Progenitor cell of endocrine pancreas (in vitro differentiated cells): ENCODE measurements around the gene DDX54. TPM values are rescaled to one million over a fixed set of nuclear protein-coding genes. Genes with fewer than 3 reads are reported as not detected.
A peak's percentile ranks its signal among the peaks of the same experiment; 100 is the strongest.

Source experiments
- DNase-seq: peaks from one replicate; pipeline ENCODE4 v3.0.0; 2021; ENCODE audit warnings: low spot score; ENCODE audit not compliant: unreplicated experiment
- H3K27ac Mint-ChIP-seq: 2 replicates; pipeline ENCODE4 v1.8.0; 2021; ENCODE audit warnings: mild to moderate bottlenecking, moderate library complexity, mixed read lengths
- H3K27me3 Mint-ChIP-seq: 2 replicates; pipeline ENCODE4 v1.8.0; 2021; ENCODE audit warnings: mixed read lengths
- H3K36me3 Mint-ChIP-seq: 2 replicates; pipeline ENCODE4 v1.8.0; 2022; ENCODE audit warnings: mixed read lengths; ENCODE audit not compliant: insufficient read depth
- H3K4me1 Mint-ChIP-seq: 2 replicates; pipeline ENCODE4 v1.8.0; 2021; ENCODE audit warnings: low read depth, mixed read lengths
- H3K4me3 Mint-ChIP-seq: 2 replicates; pipeline ENCODE4 v1.8.0; 2021; ENCODE audit warnings: low read depth, mild to moderate bottlenecking, moderate library complexity, mixed read lengths
- H3K9me3 Mint-ChIP-seq: 2 replicates; pipeline ENCODE4 v1.8.0; 2021; ENCODE audit warnings: low read depth, mixed read lengths
- long read RNA-seq: library from polyadenylated mRNA; unstranded; transcript quantifications from one replicate; pipeline ENCODE4 v2.0.0, GENCODE V29; 2020
- total RNA-seq: library from RNA; stranded (reverse); gene quantifications from 2 replicates; pipeline ENCODE4 v1.2.1, GENCODE V29; 2021
- TF ChIP-seq, protein P1 (sequence below): fragments of 200-600 bp; sonication (generic); IDR thresholded peaks from one replicate; pipeline ENCODE4 v1.5.0; 2021; ENCODE audit warnings: antibody characterized with exemption, mild to moderate bottlenecking; ENCODE audit not compliant: unreplicated experiment

The DDX54 gene, protein sequence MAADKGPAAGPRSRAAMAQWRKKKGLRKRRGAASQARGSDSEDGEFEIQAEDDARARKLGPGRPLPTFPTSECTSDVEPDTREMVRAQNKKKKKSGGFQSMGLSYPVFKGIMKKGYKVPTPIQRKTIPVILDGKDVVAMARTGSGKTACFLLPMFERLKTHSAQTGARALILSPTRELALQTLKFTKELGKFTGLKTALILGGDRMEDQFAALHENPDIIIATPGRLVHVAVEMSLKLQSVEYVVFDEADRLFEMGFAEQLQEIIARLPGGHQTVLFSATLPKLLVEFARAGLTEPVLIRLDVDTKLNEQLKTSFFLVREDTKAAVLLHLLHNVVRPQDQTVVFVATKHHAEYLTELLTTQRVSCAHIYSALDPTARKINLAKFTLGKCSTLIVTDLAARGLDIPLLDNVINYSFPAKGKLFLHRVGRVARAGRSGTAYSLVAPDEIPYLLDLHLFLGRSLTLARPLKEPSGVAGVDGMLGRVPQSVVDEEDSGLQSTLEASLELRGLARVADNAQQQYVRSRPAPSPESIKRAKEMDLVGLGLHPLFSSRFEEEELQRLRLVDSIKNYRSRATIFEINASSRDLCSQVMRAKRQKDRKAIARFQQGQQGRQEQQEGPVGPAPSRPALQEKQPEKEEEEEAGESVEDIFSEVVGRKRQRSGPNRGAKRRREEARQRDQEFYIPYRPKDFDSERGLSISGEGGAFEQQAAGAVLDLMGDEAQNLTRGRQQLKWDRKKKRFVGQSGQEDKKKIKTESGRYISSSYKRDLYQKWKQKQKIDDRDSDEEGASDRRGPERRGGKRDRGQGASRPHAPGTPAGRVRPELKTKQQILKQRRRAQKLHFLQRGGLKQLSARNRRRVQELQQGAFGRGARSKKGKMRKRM
- 61.5 and 66.1 TPM in 2 replicates for total RNA-seq
- long read RNA-seq, full-length matches to known transcripts, result 55 of 69 reads
- long read RNA-seq, partial matches to known transcripts, result 3 of 69 reads
- long read RNA-seq, other reads (novel, unspliced or antisense), result 11 of 69 reads

DNA sequence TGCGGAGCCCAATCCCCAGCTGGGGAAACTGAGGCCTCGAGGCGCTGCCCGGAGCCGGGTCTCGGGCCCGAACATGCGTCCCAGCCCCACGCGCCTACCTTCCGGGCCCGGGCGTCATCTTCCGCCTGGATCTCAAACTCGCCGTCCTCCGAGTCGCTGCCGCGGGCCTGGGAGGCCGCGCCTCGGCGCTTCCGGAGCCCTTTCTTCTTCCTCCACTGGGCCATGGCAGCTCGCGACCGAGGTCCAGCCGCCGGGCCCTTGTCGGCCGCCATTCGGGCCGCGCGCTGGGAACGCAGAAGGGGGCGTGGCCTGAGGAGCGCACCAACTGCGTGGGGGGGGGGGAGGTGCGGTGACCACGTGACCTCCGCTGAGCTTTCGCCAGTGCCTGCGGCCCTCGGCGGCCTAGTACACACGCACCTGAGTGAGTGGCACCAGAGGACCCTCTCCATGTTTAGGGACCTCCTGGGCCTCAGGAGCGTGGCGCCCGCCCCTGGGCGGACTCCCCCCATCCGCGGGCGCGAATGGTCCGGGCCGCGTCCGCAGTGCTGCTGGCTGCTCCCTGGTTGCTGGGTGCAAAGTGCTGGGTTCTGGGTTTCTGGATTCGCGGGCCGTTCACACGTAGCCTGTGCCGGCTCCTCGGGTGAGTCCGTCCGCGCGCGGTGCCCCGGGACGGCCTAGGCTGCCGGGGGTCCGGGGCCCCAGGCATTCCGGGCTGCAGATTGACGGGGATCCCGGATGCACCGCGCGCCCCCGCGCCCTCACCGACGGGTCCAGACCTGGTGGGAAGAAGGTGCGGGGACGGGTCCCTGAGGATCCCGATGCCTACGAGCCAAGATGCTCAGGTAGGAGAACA, at the start of gene DDX54, which contains the start of gene RITA1:
Gene DDX54, minus strand, starts transcription at position 299 of the 853 bp plus-strand sequence. Its CDS starts 27 bp downstream, at position 272.
Gene RITA1, plus strand, starts transcription at position 542 of the 853 bp plus-strand sequence. CDS start 1,026 bp downstream, outside the sequence.
- no peaks in the 10 kb centered on the region for H3K9me3 Mint-ChIP-seq
- peaks cover 12% of the 10 kb centered on the region for H3K36me3 Mint-ChIP-seq
- peak within 1 kb of the TSS; percentile 91 for H3K27ac Mint-ChIP-seq
- peak; percentile 84 for DNase-seq
- TF ChIP-seq, protein P1, sequence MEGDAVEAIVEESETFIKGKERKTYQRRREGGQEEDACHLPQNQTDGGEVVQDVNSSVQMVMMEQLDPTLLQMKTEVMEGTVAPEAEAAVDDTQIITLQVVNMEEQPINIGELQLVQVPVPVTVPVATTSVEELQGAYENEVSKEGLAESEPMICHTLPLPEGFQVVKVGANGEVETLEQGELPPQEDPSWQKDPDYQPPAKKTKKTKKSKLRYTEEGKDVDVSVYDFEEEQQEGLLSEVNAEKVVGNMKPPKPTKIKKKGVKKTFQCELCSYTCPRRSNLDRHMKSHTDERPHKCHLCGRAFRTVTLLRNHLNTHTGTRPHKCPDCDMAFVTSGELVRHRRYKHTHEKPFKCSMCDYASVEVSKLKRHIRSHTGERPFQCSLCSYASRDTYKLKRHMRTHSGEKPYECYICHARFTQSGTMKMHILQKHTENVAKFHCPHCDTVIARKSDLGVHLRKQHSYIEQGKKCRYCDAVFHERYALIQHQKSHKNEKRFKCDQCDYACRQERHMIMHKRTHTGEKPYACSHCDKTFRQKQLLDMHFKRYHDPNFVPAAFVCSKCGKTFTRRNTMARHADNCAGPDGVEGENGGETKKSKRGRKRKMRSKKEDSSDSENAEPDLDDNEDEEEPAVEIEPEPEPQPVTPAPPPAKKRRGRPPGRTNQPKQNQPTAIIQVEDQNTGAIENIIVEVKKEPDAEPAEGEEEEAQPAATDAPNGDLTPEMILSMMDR, result no peak
- peaks cover 13% of the 10 kb centered on the region for H3K4me1 Mint-ChIP-seq
- no peaks in the 10 kb centered on the region for H3K27me3 Mint-ChIP-seq
- peak within 1 kb of the TSS; percentile 87 for H3K4me3 Mint-ChIP-seq

DNA sequence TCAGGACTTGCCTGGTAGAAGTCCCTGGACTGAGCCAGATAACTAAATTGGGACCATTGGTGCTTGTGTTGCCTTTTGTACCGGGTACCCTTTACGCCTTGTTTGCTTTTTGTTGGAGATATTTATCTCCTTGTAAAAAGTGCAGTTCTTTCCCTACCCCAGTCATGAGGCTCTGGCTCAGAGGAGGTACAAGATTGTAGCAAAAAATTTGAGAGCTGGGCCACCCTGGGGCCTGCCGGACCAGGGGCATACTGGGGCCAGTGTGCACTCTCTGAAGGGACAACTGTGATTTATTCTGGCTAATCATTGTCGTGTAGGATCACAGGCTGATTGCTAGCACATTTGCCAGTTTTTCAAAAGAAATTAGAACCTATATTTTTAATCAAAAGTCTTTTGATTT, 49.2 kb upstream of the DDX54 start:
- H3K4me3 Mint-ChIP-seq, result no peak overlapping the region
- H3K27me3 Mint-ChIP-seq, result no peaks in the 10 kb centered on the region
- no peak for DNase-seq
- peaks cover 8% of the 10 kb centered on the region for H3K36me3 Mint-ChIP-seq
- peaks cover 19% of the 10 kb centered on the region for H3K4me1 Mint-ChIP-seq
- peak overlapping the region; percentile 21 for H3K27ac Mint-ChIP-seq
- TF ChIP-seq, protein P1, result no peak
- H3K9me3 Mint-ChIP-seq, result no peaks in the 10 kb centered on the region

DNA sequence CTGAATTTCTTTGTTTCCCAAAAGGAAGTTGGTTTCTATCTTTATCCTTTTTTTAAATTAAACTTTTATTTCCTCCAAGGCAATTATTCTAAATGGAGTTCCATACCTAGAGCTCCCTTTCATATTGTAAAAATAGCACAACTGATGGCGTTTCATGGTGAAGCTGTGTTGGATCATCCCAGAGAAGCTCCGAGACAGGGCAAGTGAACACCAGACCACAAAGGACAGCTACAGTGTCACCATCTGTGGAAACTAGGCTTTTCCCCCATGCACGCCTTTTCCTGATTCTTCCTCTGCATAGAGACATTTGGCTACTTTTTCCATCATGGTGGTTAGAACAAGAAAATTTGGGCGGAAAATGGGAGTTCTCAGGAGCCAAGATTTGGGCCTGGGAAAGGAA, 48.7 kb upstream of the DDX54 start:
- TF ChIP-seq, protein P1, result no peak
- H3K36me3 Mint-ChIP-seq, result peaks cover 8% of the 10 kb centered on the region
- peak overlapping the region; percentile 21 for H3K27ac Mint-ChIP-seq
- no peaks in the 10 kb centered on the region for H3K27me3 Mint-ChIP-seq
- peaks cover 19% of the 10 kb centered on the region for H3K4me1 Mint-ChIP-seq
- no peaks in the 10 kb centered on the region for H3K9me3 Mint-ChIP-seq
- H3K4me3 Mint-ChIP-seq, result no peak overlapping the region
- DNase-seq, result no peak

DNA sequence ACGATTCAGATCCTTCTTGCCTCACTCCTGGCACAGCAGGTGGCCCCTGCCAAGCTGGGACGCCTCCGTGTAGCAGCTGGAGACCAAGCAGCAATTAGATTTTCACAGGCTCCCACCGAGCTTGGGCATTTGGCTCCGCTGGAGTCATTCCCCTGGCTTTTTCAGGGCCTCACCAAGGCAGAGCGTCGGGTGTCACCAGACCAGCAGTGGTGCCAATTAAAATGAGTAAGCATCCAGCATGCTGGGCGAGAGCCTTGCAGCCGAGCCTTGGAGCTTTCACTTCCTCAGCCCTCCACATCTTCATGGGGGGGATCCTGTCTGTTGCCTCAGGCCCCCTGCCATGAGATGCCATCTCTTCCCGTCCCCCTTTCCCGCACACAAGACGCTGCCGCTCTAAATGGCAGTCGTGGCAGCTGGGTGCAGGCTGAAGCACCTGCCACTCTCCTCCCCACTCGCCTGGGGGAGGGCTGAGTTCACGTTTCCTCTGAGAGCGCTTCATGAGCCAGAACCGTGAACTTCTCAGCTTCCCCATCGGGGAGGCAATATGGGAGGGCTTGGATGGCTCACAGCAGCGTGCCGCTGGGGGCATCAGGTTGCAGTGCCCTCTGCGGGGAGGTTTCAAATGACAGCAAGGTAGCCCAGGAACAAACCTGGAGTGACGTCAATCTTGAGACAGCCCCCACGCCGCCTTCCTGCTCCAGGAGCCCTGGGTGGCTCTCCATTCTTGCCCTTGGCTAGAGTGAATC, 47.7 kb upstream of the DDX54 start:
- Mint-ChIP-seq H3K4me1 (peaks cover 19% of the 10 kb centered on the region), H3K27ac (no peak overlapping the region), H3K4me3 (peak overlapping the region; percentile 42), H3K27me3 (no peaks in the 10 kb centered on the region), H3K36me3 (peaks cover 10% of the 10 kb centered on the region), H3K9me3 (no peaks in the 10 kb centered on the region)
- TF ChIP-seq, protein P1, result peak; percentile 12
- no peak for DNase-seq
